A549 (cell line): ENCODE results near the gene KRT37. TPM values are rescaled to one million over a fixed set of nuclear protein-coding genes. Genes with fewer than 3 reads are reported as not detected.

Source experiments
- ATAC-seq, 2 experiments: fragments of 200-7000 bp in 1 of 2; fragments of >200 bp in 1 of 2; cut with Nextera tagmentation in 1 of 2; cut with Tn5 transposase in 1 of 2; 3 replicates each; pipeline versions ENCODE4 v1.8.0 to v1.9.1; 2018 to 2020; ENCODE audit warnings: mild to moderate bottlenecking in 1 of 2, moderate library complexity in 1 of 2
- CTCF ChIA-PET: fragments of 300-600 bp; sonication (Branson Sonifier 250); formaldehyde crosslinking; extraction: SDS; loops from one replicate; lab custom pipeline; 2021; ENCODE audit warnings: antibody characterized with exemption, inconsistent platforms; lab: Yijun Ruan, JAX
- POLR2A ChIA-PET: fragments of 350-600 bp; formaldehyde crosslinking; extraction: SDS; loops from one replicate; lab custom pipeline; 2021; ENCODE audit warnings: antibody characterized with exemption, inconsistent platforms; lab: Yijun Ruan, JAX
- DNase-seq, 2 experiments: peaks; one replicate each; pipeline versions ENCODE4 v3.0.0 to v3.0.0-alpha.2; 2011 to 2016; ENCODE audit warnings: low read depth in 1 of 2, low spot score in 1 of 2
- FAIRE-seq: peaks from 2 replicates; lab custom pipeline; 2011; peaks lifted over from hg19 to GRCh38; lab: Jason Lieb, UNC
- H3K27ac ChIP-seq, 2 experiments: fragments of >200 bp; sonication (Bioruptor Twin); formaldehyde crosslinking; 3 replicates each; pipeline ENCODE4 v1.5.1; 2016 to 2017
- H3K4me1 ChIP-seq: fragments of >200 bp; sonication (Bioruptor Twin); formaldehyde crosslinking; 3 replicates; pipeline ENCODE4 v1.6.1; 2016
- H3K4me2 ChIP-seq: fragments of >200 bp; sonication (Bioruptor Twin); formaldehyde crosslinking; 3 replicates; pipeline ENCODE4 v1.6.1; 2016
- H3K4me3 ChIP-seq: fragments of >200 bp; sonication (Bioruptor Twin); formaldehyde crosslinking; 3 replicates; pipeline ENCODE4 v1.5.1; 2016
- H3K9me3 ChIP-seq: fragments of >200 bp; sonication (Bioruptor Twin); formaldehyde crosslinking; 3 replicates; pipeline ENCODE4 v1.6.1; 2016
- CBX8 ChIP-seq: fragments of 200-600 bp; sonication (generic); IDR thresholded peaks from 2 replicates; pipeline ENCODE4 v1.6.1; 2016
- CHD2 ChIP-seq: fragments of 150-350 bp; IDR thresholded peaks from 2 replicates; pipeline ENCODE4 v1.6.1; 2014; ENCODE audit warnings: low read length; ENCODE audit not compliant: partially characterized antibody
- EHMT2 ChIP-seq: fragments of 200-600 bp; sonication (generic); IDR thresholded peaks from 2 replicates; pipeline ENCODE4 v1.6.1; 2016; ENCODE audit warnings: antibody characterized with exemption, low read depth, mild to moderate bottlenecking, moderate library complexity
- EP300 ChIP-seq, 2 experiments: fragments of >200 bp; sonication (Bioruptor Twin); formaldehyde crosslinking; IDR thresholded peaks; 2 replicates in 1 of 2; 3 replicates in 1 of 2; pipeline ENCODE4 v1.6.1; 2016 to 2017
- HDAC2 ChIP-seq: fragments of 200-600 bp; sonication (generic); IDR thresholded peaks from 2 replicates; pipeline ENCODE4 v1.6.1; 2016
- HEYL ChIP-seq: fragments of 250-450 bp; sonication (Bioruptor Pico); IDR thresholded peaks from 2 replicates; pipeline ENCODE4 v1.8.0; 2021; ENCODE audit warnings: mild to moderate bottlenecking, moderate library complexity
- HOXA7 ChIP-seq: fragments of 250-450 bp; sonication (Bioruptor Pico); IDR thresholded peaks from 2 replicates; pipeline ENCODE4 v1.5.0; 2020; ENCODE audit warnings: mild to moderate bottlenecking, moderate library complexity
- HOXB13 ChIP-seq: fragments of 250-450 bp; sonication (Bioruptor Pico); IDR thresholded peaks from 2 replicates; pipeline ENCODE4 v1.5.0; 2020; ENCODE audit warnings: low read depth, mild to moderate bottlenecking, moderate library complexity
- JUN ChIP-seq, 2 experiments: fragments of >200 bp; sonication (Bioruptor Twin); formaldehyde crosslinking; IDR thresholded peaks; 2 replicates in 1 of 2; 3 replicates in 1 of 2; pipeline ENCODE4 v1.6.1; 2016 to 2017
- KDM1A ChIP-seq: fragments of 200-600 bp; sonication (generic); IDR thresholded peaks from 2 replicates; pipeline ENCODE4 v1.6.1; 2016; ENCODE audit warnings: low read depth, mild to moderate bottlenecking
- KDM5A ChIP-seq: fragments of 200-600 bp; sonication (generic); IDR thresholded peaks from 2 replicates; pipeline ENCODE4 v1.6.1; 2016; ENCODE audit warnings: antibody characterized with exemption, mild to moderate bottlenecking
- MAFK ChIP-seq: fragments of 450-650 bp; IDR thresholded peaks from 2 replicates; pipeline ENCODE4 v1.6.1; 2014; ENCODE audit not compliant: partially characterized antibody
- NFE2L2 ChIP-seq: fragments of 150-350 bp; conservative IDR thresholded peaks from 2 replicates; pipeline ENCODE4 v1.6.1; 2014; ENCODE audit warnings: low read length
- NPAS2 ChIP-seq: fragments of 250-450 bp; sonication (Bioruptor Pico); IDR thresholded peaks from 2 replicates; pipeline ENCODE4 v1.8.0; 2022; ENCODE audit warnings: mild to moderate bottlenecking, moderate library complexity, borderline replicate concordance
- NR3C1 ChIP-seq: fragments of >200 bp; sonication (Bioruptor Twin); formaldehyde crosslinking; IDR thresholded peaks from 3 replicates; pipeline ENCODE4 v1.6.1; 2017
- RAD21 ChIP-seq, 2 experiments: fragments of >200 bp in 1 of 2; sonication (Bioruptor Twin) in 1 of 2; formaldehyde crosslinking in 1 of 2; IDR thresholded peaks in 1 of 2; conservative IDR thresholded peaks in 1 of 2; 2 replicates in 1 of 2; 3 replicates in 1 of 2; pipeline ENCODE4 v1.6.1; 2012 to 2018; ENCODE audit warnings: inconsistent platforms in 1 of 2
- RCOR1 ChIP-seq: fragments of 150-350 bp; IDR thresholded peaks from 2 replicates; pipeline ENCODE4 v1.6.1; 2014; ENCODE audit warnings: antibody characterized with exemption, low read length, low read depth
- RNF2 ChIP-seq: fragments of 200-600 bp; sonication (generic); IDR thresholded peaks from 2 replicates; pipeline ENCODE4 v1.6.1; 2016; ENCODE audit warnings: low read depth, mild to moderate bottlenecking, antibody characterized with exemption, moderate library complexity, borderline replicate concordance
- SMC3 ChIP-seq: fragments of >200 bp; sonication (Bioruptor Twin); formaldehyde crosslinking; IDR thresholded peaks from 3 replicates; pipeline ENCODE4 v1.6.1; 2018; ENCODE audit warnings: inconsistent platforms
- SREBF2 ChIP-seq: fragments of 450-650 bp; IDR thresholded peaks from 2 replicates; pipeline ENCODE4 v1.6.1; 2014; ENCODE audit warnings: mild to moderate bottlenecking, moderate library complexity
- ZC3H11A ChIP-seq: fragments of 450-650 bp; IDR thresholded peaks from 2 replicates; pipeline ENCODE4 v1.6.1; 2014; ENCODE audit warnings: antibody characterized with exemption, mild to moderate bottlenecking
- ZFP36 ChIP-seq: fragments of 450-650 bp; IDR thresholded peaks from 2 replicates; pipeline ENCODE4 v1.6.1; 2014; ENCODE audit warnings: borderline replicate concordance; ENCODE audit not compliant: partially characterized antibody
- ZSCAN20 ChIP-seq: fragments of 250-450 bp; sonication (Bioruptor Pico); IDR thresholded peaks from 2 replicates; pipeline ENCODE4 v1.8.0; 2022; ENCODE audit warnings: mild to moderate bottlenecking, moderate library complexity
- WGBS: methylation state at CpG from one replicate; pipeline ENCODE4 v1.1.6; 2017; ENCODE audit errors: missing lambda C conversion rate; 5-methylcytosine and 5-hydroxymethylcytosine counted together
- polyA plus RNA-seq, 4 experiments: library from polyadenylated mRNA; depleted of rRNA in 3 of 4; stranded (reverse); fragments of >200 nt; fragmentation: RNase III in 1 of 4; extraction: RNeasy Plus Mini Kit Qiagen cat#74134 plus additional on column Dnase treatment in 1 of 4; gene quantifications; 2 replicates in 3 of 4; 3 replicates in 1 of 4; pipeline ENCODE4 v1.2.3, GENCODE V29; 2011 to 2017
- TF ChIP-seq, protein P1 (sequence below): fragments of 200-600 bp; sonication (generic); IDR thresholded peaks from 2 replicates; pipeline ENCODE4 v1.6.1; 2016; ENCODE audit warnings: antibody characterized with exemption, mild to moderate bottlenecking, moderate library complexity
- TF ChIP-seq, protein P2 (sequence below): fragments of 250-450 bp; sonication (Bioruptor Pico); IDR thresholded peaks from 2 replicates; pipeline ENCODE4 v1.5.0; 2020; ENCODE audit warnings: low read depth, mild to moderate bottlenecking, moderate library complexity
- TF ChIP-seq, protein P3 (sequence below): fragments of 250-450 bp; sonication (Bioruptor Pico); IDR thresholded peaks from 2 replicates; pipeline ENCODE4 v1.5.0; 2021; ENCODE audit warnings: mild to moderate bottlenecking, moderate library complexity, borderline replicate concordance
- TF ChIP-seq, protein P4 (sequence below): IDR thresholded peaks from 2 replicates; pipeline ENCODE4 v1.6.1; 2012
- TF ChIP-seq, protein P5 (sequence below): fragments of 450-650 bp; IDR thresholded peaks from 2 replicates; pipeline ENCODE4 v1.6.1; 2014; ENCODE audit warnings: antibody characterized with exemption

Gene KRT37
- polyA plus RNA-seq, 2 of the 4 experiments (the other 2 are of a cell fraction), result not detected

DNA sequence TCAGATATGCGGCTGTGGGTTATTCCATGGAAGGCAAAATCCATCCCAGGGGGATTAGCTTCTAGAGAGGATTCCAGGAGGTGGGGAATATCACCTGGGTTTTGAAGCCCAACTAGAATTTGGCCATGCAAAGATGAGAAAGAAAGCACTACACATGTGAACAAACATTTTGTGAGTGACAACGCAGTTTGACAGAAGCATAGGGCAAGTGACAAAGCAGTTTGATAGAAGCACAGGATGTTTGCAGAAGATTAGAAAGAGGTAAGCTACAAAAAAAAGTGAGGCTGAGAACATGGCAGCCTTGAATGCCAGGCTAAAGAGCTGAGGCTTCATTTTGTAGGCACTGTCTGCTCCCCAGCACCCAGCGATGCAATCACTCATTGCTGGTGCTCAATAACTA lies 28.7 kb upstream of the KRT37 start:
- WGBS, result 76% methylated on average over 3 of the region's 3 CpGs
- ATAC-seq, result no peak
- TF ChIP-seq SREBF2 (no peak), KDM1A (no peak), EP300 (IDR thresholded peaks at IDR 0.05) (no peak), CHD2 (no peak), HEYL (CRISPR knock-in tag) (no peak), SMC3 (no peak), RNF2 (no peak), RAD21 (conservative IDR thresholded peaks at IDR 0.05 in 1 of 2, IDR thresholded peaks at IDR 0.05 in 1 of 2) (no peak), EHMT2 (no peak), HOXA7 (CRISPR knock-in tag) (no peak), ZC3H11A (no peak), ZSCAN20 (CRISPR knock-in tag) (no peak), HOXB13 (no peak), HDAC2 (no peak), ZFP36 (no peak)
- TF ChIP-seq, protein P1, sequence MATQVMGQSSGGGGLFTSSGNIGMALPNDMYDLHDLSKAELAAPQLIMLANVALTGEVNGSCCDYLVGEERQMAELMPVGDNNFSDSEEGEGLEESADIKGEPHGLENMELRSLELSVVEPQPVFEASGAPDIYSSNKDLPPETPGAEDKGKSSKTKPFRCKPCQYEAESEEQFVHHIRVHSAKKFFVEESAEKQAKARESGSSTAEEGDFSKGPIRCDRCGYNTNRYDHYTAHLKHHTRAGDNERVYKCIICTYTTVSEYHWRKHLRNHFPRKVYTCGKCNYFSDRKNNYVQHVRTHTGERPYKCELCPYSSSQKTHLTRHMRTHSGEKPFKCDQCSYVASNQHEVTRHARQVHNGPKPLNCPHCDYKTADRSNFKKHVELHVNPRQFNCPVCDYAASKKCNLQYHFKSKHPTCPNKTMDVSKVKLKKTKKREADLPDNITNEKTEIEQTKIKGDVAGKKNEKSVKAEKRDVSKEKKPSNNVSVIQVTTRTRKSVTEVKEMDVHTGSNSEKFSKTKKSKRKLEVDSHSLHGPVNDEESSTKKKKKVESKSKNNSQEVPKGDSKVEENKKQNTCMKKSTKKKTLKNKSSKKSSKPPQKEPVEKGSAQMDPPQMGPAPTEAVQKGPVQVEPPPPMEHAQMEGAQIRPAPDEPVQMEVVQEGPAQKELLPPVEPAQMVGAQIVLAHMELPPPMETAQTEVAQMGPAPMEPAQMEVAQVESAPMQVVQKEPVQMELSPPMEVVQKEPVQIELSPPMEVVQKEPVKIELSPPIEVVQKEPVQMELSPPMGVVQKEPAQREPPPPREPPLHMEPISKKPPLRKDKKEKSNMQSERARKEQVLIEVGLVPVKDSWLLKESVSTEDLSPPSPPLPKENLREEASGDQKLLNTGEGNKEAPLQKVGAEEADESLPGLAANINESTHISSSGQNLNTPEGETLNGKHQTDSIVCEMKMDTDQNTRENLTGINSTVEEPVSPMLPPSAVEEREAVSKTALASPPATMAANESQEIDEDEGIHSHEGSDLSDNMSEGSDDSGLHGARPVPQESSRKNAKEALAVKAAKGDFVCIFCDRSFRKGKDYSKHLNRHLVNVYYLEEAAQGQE, result no peak
- TF ChIP-seq, protein P2, sequence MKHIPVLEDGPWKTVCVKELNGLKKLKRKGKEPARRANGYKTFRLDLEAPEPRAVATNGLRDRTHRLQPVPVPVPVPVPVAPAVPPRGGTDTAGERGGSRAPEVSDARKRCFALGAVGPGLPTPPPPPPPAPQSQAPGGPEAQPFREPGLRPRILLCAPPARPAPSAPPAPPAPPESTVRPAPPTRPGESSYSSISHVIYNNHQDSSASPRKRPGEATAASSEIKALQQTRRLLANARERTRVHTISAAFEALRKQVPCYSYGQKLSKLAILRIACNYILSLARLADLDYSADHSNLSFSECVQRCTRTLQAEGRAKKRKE (CRISPR knock-in tag), result no peak
- TF ChIP-seq, protein P3, sequence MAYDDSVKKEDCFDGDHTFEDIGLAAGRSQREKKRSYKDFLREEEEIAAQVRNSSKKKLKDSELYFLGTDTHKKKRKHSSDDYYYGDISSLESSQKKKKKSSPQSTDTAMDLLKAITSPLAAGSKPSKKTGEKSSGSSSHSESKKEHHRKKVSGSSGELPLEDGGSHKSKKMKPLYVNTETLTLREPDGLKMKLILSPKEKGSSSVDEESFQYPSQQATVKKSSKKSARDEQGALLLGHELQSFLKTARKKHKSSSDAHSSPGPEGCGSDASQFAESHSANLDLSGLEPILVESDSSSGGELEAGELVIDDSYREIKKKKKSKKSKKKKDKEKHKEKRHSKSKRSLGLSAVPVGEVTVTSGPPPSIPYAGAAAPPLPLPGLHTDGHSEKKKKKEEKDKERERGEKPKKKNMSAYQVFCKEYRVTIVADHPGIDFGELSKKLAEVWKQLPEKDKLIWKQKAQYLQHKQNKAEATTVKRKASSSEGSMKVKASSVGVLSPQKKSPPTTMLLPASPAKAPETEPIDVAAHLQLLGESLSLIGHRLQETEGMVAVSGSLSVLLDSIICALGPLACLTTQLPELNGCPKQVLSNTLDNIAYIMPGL (CRISPR knock-in tag), result no peak
- TF ChIP-seq, protein P4, sequence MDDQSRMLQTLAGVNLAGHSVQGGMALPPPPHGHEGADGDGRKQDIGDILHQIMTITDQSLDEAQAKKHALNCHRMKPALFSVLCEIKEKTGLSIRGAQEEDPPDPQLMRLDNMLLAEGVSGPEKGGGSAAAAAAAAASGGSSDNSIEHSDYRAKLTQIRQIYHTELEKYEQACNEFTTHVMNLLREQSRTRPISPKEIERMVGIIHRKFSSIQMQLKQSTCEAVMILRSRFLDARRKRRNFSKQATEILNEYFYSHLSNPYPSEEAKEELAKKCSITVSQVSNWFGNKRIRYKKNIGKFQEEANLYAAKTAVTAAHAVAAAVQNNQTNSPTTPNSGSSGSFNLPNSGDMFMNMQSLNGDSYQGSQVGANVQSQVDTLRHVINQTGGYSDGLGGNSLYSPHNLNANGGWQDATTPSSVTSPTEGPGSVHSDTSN, result no peak
- no peaks in the 10 kb centered on the region for H3K4me1 ChIP-seq
- no peaks in the 10 kb centered on the region for H3K9me3 ChIP-seq
- ChIA-PET CTCF (interaction anchor here (1.0 to 3.0 kb wide), 4 partner anchors 10 to 131 kb away, joined by 3 to 13 read pairs (median 3); no protein-coding TSS in a partner anchor), POLR2A (no interaction called here)
- no peak overlapping the region for H3K4me3 ChIP-seq
- no peak for DNase-seq
- FAIRE-seq, result no peak
- no peak overlapping the region for H3K27ac ChIP-seq
- no peak overlapping the region for H3K4me2 ChIP-seq

DNA sequence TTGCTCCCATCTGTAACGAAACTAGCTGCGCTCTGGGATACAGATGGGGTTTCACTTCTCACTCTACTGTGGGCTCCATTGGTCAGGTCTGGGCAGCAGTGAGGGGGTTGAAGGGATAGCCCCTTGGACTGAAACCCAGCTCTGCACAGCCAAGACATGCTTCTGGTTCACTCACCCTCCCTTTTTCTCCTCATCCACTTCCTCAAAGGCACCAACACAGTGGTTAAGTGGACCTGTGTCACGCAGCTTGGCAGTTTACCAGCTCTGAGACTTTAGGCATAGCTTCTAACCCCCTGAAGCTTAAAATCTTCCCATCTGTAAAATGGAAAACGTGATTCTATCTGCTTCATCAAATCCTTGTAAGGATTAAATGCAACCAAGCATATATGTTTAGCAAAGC lies 27.9 kb upstream of the KRT37 start:
- H3K9me3 ChIP-seq, result no peaks in the 10 kb centered on the region
- no peak overlapping the region for H3K4me2 ChIP-seq
- H3K4me3 ChIP-seq, result no peak overlapping the region
- ChIA-PET POLR2A (no interaction called here), CTCF (interaction anchor here (1.0 to 3.0 kb wide), 6 partner anchors 11 to 209 kb away, joined by 3 to 13 read pairs (median 3); no protein-coding TSS in a partner anchor)
- DNase-seq (no peak), FAIRE-seq (peak; percentile 7), ATAC-seq (no peak)
- H3K4me1 ChIP-seq, result no peaks in the 10 kb centered on the region
- 47% methylated on average over 4 of the region's 4 CpGs for WGBS
- no peak for TF ChIP-seq KDM5A
- no peak for TF ChIP-seq JUN (IDR thresholded peaks at IDR 0.05)
- no peak for TF ChIP-seq ZC3H11A
- TF ChIP-seq CBX8, result no peak
- TF ChIP-seq, protein P5, sequence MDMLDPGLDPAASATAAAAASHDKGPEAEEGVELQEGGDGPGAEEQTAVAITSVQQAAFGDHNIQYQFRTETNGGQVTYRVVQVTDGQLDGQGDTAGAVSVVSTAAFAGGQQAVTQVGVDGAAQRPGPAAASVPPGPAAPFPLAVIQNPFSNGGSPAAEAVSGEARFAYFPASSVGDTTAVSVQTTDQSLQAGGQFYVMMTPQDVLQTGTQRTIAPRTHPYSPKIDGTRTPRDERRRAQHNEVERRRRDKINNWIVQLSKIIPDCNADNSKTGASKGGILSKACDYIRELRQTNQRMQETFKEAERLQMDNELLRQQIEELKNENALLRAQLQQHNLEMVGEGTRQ, result no peak
- TF ChIP-seq, protein P1, result no peak
- TF ChIP-seq MAFK, result no peak
- TF ChIP-seq NPAS2, result no peak
- no peak for TF ChIP-seq NR3C1
- no peak for TF ChIP-seq RCOR1
- no peak for TF ChIP-seq NFE2L2
- no peak overlapping the region for H3K27ac ChIP-seq
